Effector memory CD4-positive, alpha-beta T cell (primary cell): ENCODE results near the gene TBL3.

Experiments used
- DNase-seq, 3 donors: peaks; one replicate each; pipeline ENCODE4 v3.0.0-alpha.2; 2020
- H3K27ac ChIP-seq: 2 replicates; pipeline ENCODE4 v1.7.0; 2013; ENCODE audit warnings: mild to moderate bottlenecking, low read length, moderate library complexity; ENCODE audit not compliant: insufficient read depth, poor library complexity, severe bottlenecking
- H3K27me3 ChIP-seq: replicated peaks from 2 replicates; pipeline ENCODE4 v1.7.0; 2013; ENCODE audit warnings: mild to moderate bottlenecking, low read length; ENCODE audit not compliant: insufficient read depth, control insufficient read depth, poor library complexity, severe bottlenecking
- H3K36me3 ChIP-seq: 2 replicates; pipeline ENCODE4 v1.7.0; 2013; ENCODE audit warnings: mild to moderate bottlenecking, low read length, moderate library complexity; ENCODE audit not compliant: control insufficient read depth, insufficient read depth
- H3K4me1 ChIP-seq: 2 replicates; pipeline ENCODE4 v1.7.0; 2013; ENCODE audit warnings: low read length, mild to moderate bottlenecking; ENCODE audit not compliant: control insufficient read depth, insufficient read depth, poor library complexity, severe bottlenecking
- H3K4me3 ChIP-seq: 2 replicates; pipeline ENCODE4 v1.7.0; 2013; ENCODE audit warnings: low read length, low read depth, mild to moderate bottlenecking; ENCODE audit not compliant: insufficient read depth, poor library complexity, severe bottlenecking
- H3K9me3 ChIP-seq: 2 replicates; pipeline ENCODE4 v1.7.0; 2013; ENCODE audit warnings: mild to moderate bottlenecking, low read length, moderate library complexity; ENCODE audit not compliant: control insufficient read depth

TBL3 gene

GRCh38 chr16:1964506-1965395 lies 7.1 kb upstream of the TBL3 start, which contains the start of gene RPS2:
RPS2 (minus strand) TSS chr16:1964826; CDS start chr16:1964625, 201 bp downstream.
- H3K27ac ChIP-seq: peak within 1 kb of the TSS; percentile 97
- no peaks in the 10 kb centered on the region for H3K27me3 ChIP-seq
- peaks cover 15% of the 10 kb centered on the region for H3K36me3 ChIP-seq
- no peaks in the 10 kb centered on the region for H3K9me3 ChIP-seq
- peak; percentile 98 to 100 (median 99) for DNase-seq
- peaks cover 42% of the 10 kb centered on the region for H3K4me1 ChIP-seq
- peak within 1 kb of the TSS; percentile 77 for H3K4me3 ChIP-seq

- peak overlapping the region; percentile 97 for H3K27ac ChIP-seq
- H3K27me3 ChIP-seq: no peaks in the 10 kb centered on the region
- peaks cover 35% of the 10 kb centered on the region for H3K4me1 ChIP-seq
- peak overlapping the region; percentile 77 for H3K4me3 ChIP-seq
- DNase-seq: no peak
- H3K9me3 ChIP-seq: no peaks in the 10 kb centered on the region
- H3K36me3 ChIP-seq: peaks cover 15% of the 10 kb centered on the region
Measured at GRCh38 chr16:1965396-1966001, 6.4 kb upstream of the TBL3 start.

GRCh38 chr16:1966460-1966859 lies 5.4 kb upstream of the TBL3 start, which contains the start of gene RNF151:
RNF151 (plus strand) TSS chr16:1966856; CDS start chr16:1966882, 26 bp downstream.
- Histone ChIP-seq H3K9me3 (no peaks in the 10 kb centered on the region), H3K27me3 (no peaks in the 10 kb centered on the region), H3K4me3 (peak within 1 kb of the TSS; percentile 77), H3K36me3 (peaks cover 15% of the 10 kb centered on the region), H3K27ac (peak within 1 kb of the TSS; percentile 97), H3K4me1 (peaks cover 32% of the 10 kb centered on the region)
- no peak for DNase-seq

GRCh38 chr16:1968146-1968953 lies 3.5 kb upstream of the TBL3 start:
- peaks cover 34% of the 10 kb centered on the region for H3K4me1 ChIP-seq
- H3K27me3 ChIP-seq: no peaks in the 10 kb centered on the region
- DNase-seq: no peak
- H3K9me3 ChIP-seq: no peaks in the 10 kb centered on the region
- no peaks in the 10 kb centered on the region for H3K36me3 ChIP-seq
- no peak overlapping the region for H3K4me3 ChIP-seq
- no peak overlapping the region for H3K27ac ChIP-seq

- peak overlapping the region; percentile 82 for H3K4me3 ChIP-seq
- H3K27ac ChIP-seq: peak overlapping the region; percentile 80
- no peaks in the 10 kb centered on the region for H3K27me3 ChIP-seq
- H3K9me3 ChIP-seq: no peaks in the 10 kb centered on the region
- peaks cover 17% of the 10 kb centered on the region for H3K4me1 ChIP-seq
- DNase-seq: no peak
- H3K36me3 ChIP-seq: peaks cover 35% of the 10 kb centered on the region
Measured at GRCh38 chr16:1972490-1972877, 631 bp downstream of the TBL3 start.

GRCh38 chr16:1973461-1974156 lies 1.8 kb downstream of the TBL3 start:
- Histone ChIP-seq H3K9me3 (no peaks in the 10 kb centered on the region), H3K27me3 (no peaks in the 10 kb centered on the region), H3K4me1 (peaks cover 17% of the 10 kb centered on the region), H3K4me3 (no peak overlapping the region), H3K36me3 (peaks cover 46% of the 10 kb centered on the region), H3K27ac (no peak overlapping the region)
- no peak for DNase-seq

GRCh38 chr16:1974157-1975070 lies 2.6 kb downstream of the TBL3 start:
- H3K4me3 ChIP-seq: no peak overlapping the region
- peaks cover 21% of the 10 kb centered on the region for H3K4me1 ChIP-seq
- peaks cover 48% of the 10 kb centered on the region for H3K36me3 ChIP-seq
- no peak overlapping the region for H3K27ac ChIP-seq
- no peaks in the 10 kb centered on the region for H3K27me3 ChIP-seq
- H3K9me3 ChIP-seq: no peaks in the 10 kb centered on the region
- DNase-seq: no peak

- Histone ChIP-seq H3K4me3 (no peak overlapping the region), H3K27ac (no peak overlapping the region), H3K9me3 (no peaks in the 10 kb centered on the region), H3K4me1 (peaks cover 21% of the 10 kb centered on the region), H3K36me3 (peaks cover 48% of the 10 kb centered on the region), H3K27me3 (peaks cover 3% of the 10 kb centered on the region)
- no peak for DNase-seq
Measured at GRCh38 chr16:1975432-1976215, 3.8 kb downstream of the TBL3 start.
